DOHH2 (cell line): ENCODE data around the gene THAP11.

Experiments
- EZH2phosphoT487 ChIP-seq: fragments of 200-600 bp; sonication (generic); IDR thresholded peaks from 2 replicates; pipeline ENCODE4 v1.6.1; 2017; ENCODE audit warnings: borderline replicate concordance, mild to moderate bottlenecking, antibody characterized with exemption, low read length, moderate library complexity, mixed read lengths
- TF ChIP-seq, protein P1 (sequence below): fragments of 200-600 bp; sonication (generic); IDR thresholded peaks from one replicate; pipeline ENCODE4 v1.5.1; 2014; ENCODE audit warnings: antibody characterized with exemption, mild to moderate bottlenecking, low read depth, low read length; ENCODE audit not compliant: poor library complexity, severe bottlenecking

DNA sequence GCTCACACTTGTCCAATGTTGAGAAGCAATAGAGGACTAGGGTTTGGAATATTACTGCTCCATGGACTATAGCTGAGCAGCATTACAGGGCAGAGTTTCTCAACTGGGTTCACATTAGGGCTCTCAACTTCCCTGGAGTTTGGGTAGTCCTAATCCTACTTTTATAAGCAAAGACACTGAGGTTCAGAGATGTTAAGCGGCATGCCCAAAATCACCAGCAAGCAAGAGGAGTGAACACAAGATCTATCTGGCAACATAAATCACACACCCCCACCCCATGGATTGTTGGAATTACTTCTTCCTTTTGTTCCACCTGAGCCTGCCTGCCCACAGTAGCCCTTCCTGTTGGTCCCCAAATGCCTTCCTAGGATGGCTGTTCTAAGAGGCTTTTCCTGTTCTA lies 30.2 kb upstream of the THAP11 start:
- TF ChIP-seq, protein P1, sequence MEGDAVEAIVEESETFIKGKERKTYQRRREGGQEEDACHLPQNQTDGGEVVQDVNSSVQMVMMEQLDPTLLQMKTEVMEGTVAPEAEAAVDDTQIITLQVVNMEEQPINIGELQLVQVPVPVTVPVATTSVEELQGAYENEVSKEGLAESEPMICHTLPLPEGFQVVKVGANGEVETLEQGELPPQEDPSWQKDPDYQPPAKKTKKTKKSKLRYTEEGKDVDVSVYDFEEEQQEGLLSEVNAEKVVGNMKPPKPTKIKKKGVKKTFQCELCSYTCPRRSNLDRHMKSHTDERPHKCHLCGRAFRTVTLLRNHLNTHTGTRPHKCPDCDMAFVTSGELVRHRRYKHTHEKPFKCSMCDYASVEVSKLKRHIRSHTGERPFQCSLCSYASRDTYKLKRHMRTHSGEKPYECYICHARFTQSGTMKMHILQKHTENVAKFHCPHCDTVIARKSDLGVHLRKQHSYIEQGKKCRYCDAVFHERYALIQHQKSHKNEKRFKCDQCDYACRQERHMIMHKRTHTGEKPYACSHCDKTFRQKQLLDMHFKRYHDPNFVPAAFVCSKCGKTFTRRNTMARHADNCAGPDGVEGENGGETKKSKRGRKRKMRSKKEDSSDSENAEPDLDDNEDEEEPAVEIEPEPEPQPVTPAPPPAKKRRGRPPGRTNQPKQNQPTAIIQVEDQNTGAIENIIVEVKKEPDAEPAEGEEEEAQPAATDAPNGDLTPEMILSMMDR: no peak
- no peak for TF ChIP-seq EZH2phosphoT487
